Measurements from ENCODE around the gene TMEM151B. TPM values are rescaled to one million over a fixed set of nuclear protein-coding genes. Genes with fewer than 3 reads are reported as not detected.

The TMEM151B gene
- total and polyA plus RNA-seq, 2 of the 4 experiments (the other 2 are of a cell fraction), result not detected

- H3K4me1 ChIP-seq (ENCODE audit: control insufficient read depth, insufficient read depth, low read length), result no peaks in the 10 kb centered on the region
- no peak for ATAC-seq (ENCODE audit: low read depth)
- no peak overlapping the region for H3K56ac ChIP-seq (ENCODE audit: extremely low read depth, insufficient read depth, low read length)
- no peak overlapping the region for H3K23ac ChIP-seq (ENCODE audit: low read depth, low read length)
- dilution Hi-C loops (cut with HindIII; ENCODE audit: low sequenced_read_pairs, unreplicated experiment), result no loop called here
- H2BK15ac ChIP-seq (ENCODE audit: low read depth, low read length), result no peak overlapping the region
- TF ChIP-seq ELK1 (IDR thresholded peaks at IDR 0.05; ENCODE audit: borderline replicate concordance, low read depth, low read length) (no peak), CTCF (conservative IDR thresholded peaks at IDR 0.05; ENCODE audit: low read depth, low read length) (no peak), MAFK (IDR thresholded peaks at IDR 0.05; ENCODE audit: low read depth, low read length) (no peak), MAZ (IDR thresholded peaks at IDR 0.05; ENCODE audit: borderline replicate concordance, low read depth, low read length) (no peak), RFX5 (IDR thresholded peaks at IDR 0.05; ENCODE audit: low read depth, low read length) (no peak), FOS (IDR thresholded peaks at IDR 0.05; ENCODE audit: low read depth, low read length) (no peak)
- peaks cover 31% of the 10 kb centered on the region for H3K36me3 ChIP-seq (ENCODE audit: control insufficient read depth, insufficient read depth, low read length)
- POLR2A ChIA-PET (ENCODE audit: unreplicated experiment), result no interaction called here
- H2BK120ac ChIP-seq (ENCODE audit: low read depth, low read length), result no peak overlapping the region
- DNase-seq, result no peak
- CTCF ChIA-PET, result interaction anchor here (1.0 kb wide), 1 partner anchor 30 kb away, joined by 4 read pairs; no protein-coding TSS in a partner anchor
- no peak overlapping the region for H3K9ac ChIP-seq (ENCODE audit: low read depth, low read length)
- no peak overlapping the region for H2BK20ac ChIP-seq (ENCODE audit: low read depth, low read length)
- H2AFZ ChIP-seq (replicated peaks; ENCODE audit: low read length, poor library complexity), result no peak overlapping the region
- WGBS, 2 experiments (ENCODE audit: extremely low coverage in 2 of 2, insufficient read length in 1 of 2), result 100% methylated on average over 1 of the region's 3 CpGs; no CpG with 5 or more reads in 1 of the 2 experiments
- H3K79me1 ChIP-seq (ENCODE audit: low read depth in 1 of 2, low read length in 2 of 2), result no peaks in the 10 kb centered on the region
- H3K4ac ChIP-seq (ENCODE audit: low read depth, low read length), result no peak overlapping the region
- no peaks in the 10 kb centered on the region; the same call in 1 of the 2 replicates for H3K9me1 ChIP-seq (ENCODE audit: insufficient read depth, low read length)
- H3K14ac ChIP-seq (replicated peaks; ENCODE audit: low read depth, low read length), result no peak overlapping the region
- H3K4me2 ChIP-seq (ENCODE audit: low read depth, low read length), result no peak overlapping the region
- no peak overlapping the region for H3K27ac ChIP-seq (ENCODE audit: insufficient read depth, low read length)
- H4K5ac ChIP-seq (ENCODE audit: low read depth, low read length), result no peak overlapping the region
- no peak overlapping the region for H2AK5ac ChIP-seq (ENCODE audit: low read depth, low read length)
- intact Hi-C loops (cut with micrococcal nuclease), result no loop called here
- no peak overlapping the region for H2BK5ac ChIP-seq (ENCODE audit: low read depth, low read length, poor library complexity, severe bottlenecking)
- H3K27me3 ChIP-seq (ENCODE audit: control insufficient read depth, insufficient read depth, low read length), result peaks cover 27% of the 10 kb centered on the region
- H4K91ac ChIP-seq (ENCODE audit: insufficient read depth, low read depth, low read length), result no peak overlapping the region
- no peak overlapping the region for H3K4me3 ChIP-seq (ENCODE audit: insufficient read depth, low read depth, low read length)
- H4K20me1 ChIP-seq (ENCODE audit: insufficient read depth, low read length), result no peaks in the 10 kb centered on the region
- H4K8ac ChIP-seq (ENCODE audit: low read depth in 2 of 2, low read length in 2 of 2), result no peak overlapping the region
- BruUV-seq (replicated peaks), result no TSS peak
- H3K18ac ChIP-seq (ENCODE audit: low read depth, low read length), result no peak overlapping the region
- in situ Hi-C loops (cut with MboI; ENCODE audit: low sequenced_read_pairs), result no loop called here
- no peak overlapping the region for H2AK9ac ChIP-seq (replicated peaks; ENCODE audit: low read depth, low read length, poor library complexity)
- H3K9me3 ChIP-seq (ENCODE audit: control insufficient read depth, insufficient read depth, low read length), result no peaks in the 10 kb centered on the region
Measured at GRCh38 chr6:44298864-44299263, 28.6 kb downstream of the TMEM151B start.
